Breast epithelium (tissue), 3 donors: Measurements from ENCODE around the gene RAB22A.

ENCODE experiments used
- POLR2A ChIP-seq: fragments of 450-650 bp; IDR thresholded peaks from one replicate; pipeline ENCODE4 v1.6.1; 2016; ENCODE audit warnings: antibody characterized with exemption, mild to moderate bottlenecking, moderate library complexity
- TF ChIP-seq, protein P1 (sequence below), 3 donors: fragments of 450-650 bp; IDR thresholded peaks; one replicate each; pipeline ENCODE4 v1.5.1; 2016 to 2017; ENCODE audit warnings: antibody characterized with exemption in 3 of 3, mild to moderate bottlenecking in 3 of 3, moderate library complexity in 3 of 3

DNA sequence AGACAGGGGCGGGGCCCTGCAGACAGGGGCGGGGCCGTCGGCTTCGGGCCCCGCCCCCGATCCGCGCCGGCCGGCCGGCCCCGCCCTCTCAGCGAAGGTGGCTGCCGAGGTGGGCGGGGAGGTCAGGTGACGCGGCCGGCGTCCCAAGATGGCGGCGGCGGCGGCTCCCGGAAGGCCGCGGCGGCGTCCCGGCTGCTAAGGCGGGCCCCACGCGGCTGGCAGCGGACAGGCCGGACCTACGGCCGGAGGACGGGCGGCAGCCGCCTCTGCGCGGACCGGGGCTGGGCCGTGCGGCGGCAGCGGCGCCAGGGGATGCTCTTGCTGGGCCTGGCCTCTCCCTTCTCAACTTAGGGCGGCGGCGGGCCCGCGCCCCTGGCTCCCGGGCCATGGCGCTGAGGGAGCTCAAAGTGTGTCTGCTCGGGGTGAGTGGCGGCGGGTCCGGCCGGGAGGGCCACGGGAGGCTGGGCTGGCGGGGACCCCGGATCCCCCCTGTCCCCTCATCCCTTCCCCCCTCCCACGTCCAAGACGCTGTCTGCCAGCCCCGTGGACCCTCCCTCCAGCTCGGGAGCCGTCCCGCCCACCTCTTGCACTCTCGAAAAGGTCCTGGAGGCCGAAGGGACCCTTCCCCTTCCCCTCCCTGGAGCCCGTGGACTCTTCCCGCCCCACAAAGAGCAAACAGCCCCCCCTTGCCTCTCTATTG lies at the start of gene RAB22A:
- TF ChIP-seq, protein P1, sequence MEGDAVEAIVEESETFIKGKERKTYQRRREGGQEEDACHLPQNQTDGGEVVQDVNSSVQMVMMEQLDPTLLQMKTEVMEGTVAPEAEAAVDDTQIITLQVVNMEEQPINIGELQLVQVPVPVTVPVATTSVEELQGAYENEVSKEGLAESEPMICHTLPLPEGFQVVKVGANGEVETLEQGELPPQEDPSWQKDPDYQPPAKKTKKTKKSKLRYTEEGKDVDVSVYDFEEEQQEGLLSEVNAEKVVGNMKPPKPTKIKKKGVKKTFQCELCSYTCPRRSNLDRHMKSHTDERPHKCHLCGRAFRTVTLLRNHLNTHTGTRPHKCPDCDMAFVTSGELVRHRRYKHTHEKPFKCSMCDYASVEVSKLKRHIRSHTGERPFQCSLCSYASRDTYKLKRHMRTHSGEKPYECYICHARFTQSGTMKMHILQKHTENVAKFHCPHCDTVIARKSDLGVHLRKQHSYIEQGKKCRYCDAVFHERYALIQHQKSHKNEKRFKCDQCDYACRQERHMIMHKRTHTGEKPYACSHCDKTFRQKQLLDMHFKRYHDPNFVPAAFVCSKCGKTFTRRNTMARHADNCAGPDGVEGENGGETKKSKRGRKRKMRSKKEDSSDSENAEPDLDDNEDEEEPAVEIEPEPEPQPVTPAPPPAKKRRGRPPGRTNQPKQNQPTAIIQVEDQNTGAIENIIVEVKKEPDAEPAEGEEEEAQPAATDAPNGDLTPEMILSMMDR (IDR thresholded peaks at IDR 0.05): no peak
- no peak for TF ChIP-seq POLR2A
